Measurements from ENCODE around the gene CKS1B. TPM values are rescaled to one million over a fixed set of nuclear protein-coding genes. Genes with fewer than 3 reads are reported as not detected.

Gene CKS1B
- total and polyA plus RNA-seq, 2 donors (not counting 1 experiment from before 2014, with no cell fraction given) = 16.8 to 33.0 TPM

GRCh38 chr1:154971341-154971998 is 3.0 kb upstream of the CKS1B start:
- ChIA-PET CTCF (interaction anchor here (0.9 to 8.7 kb wide), 8 partner anchors 9 to 114 kb away, joined by 3 to 110 read pairs (median 4); partner anchors contain the start of genes PMVK and PYGO2), POLR2A (interaction anchor here (0.7 to 1.2 kb wide), 2 partner anchors 16 to 1689 kb away, joined by 3 to 6 read pairs; partner anchors contain the start of gene PBXIP1)
- peaks cover 71% of the 10 kb centered on the region for H3K79me2 ChIP-seq (ENCODE audit: control insufficient read depth, insufficient read depth, low read length)
- no peak overlapping the region for H3K9ac ChIP-seq (ENCODE audit: low read length)
- H3K4me1 ChIP-seq (ENCODE audit: control insufficient read depth in 2 of 2, insufficient read depth in 2 of 2, low read length in 2 of 2) = peaks cover 20 to 40% of the 10 kb centered on the region in 2 donors
- no peak for ATAC-seq (ENCODE audit: low read depth)
- no peak overlapping the region for H3K27ac ChIP-seq (ENCODE audit: low read length in 2 of 2)
- peaks cover 0 to 38% of the 10 kb centered on the region in 2 experiments for H3K36me3 ChIP-seq (replicated peaks in 1 of 2; ENCODE audit: control extremely low read depth in 1 of 2, control insufficient read depth in 1 of 2, extremely low read depth in 1 of 2, insufficient read depth in 2 of 2, low read length in 1 of 2)
- peak overlapping the region; percentile 24 for H3K4me3 Mint-ChIP-seq
- no peaks in the 10 kb centered on the region for H3K27me3 ChIP-seq (replicated peaks in 1 of 4; ENCODE audit: control extremely low read depth in 1 of 4, control insufficient read depth in 3 of 4, insufficient read depth in 4 of 4, low read length in 3 of 4)
- H2AFZ ChIP-seq (ENCODE audit: insufficient read depth, low read depth, low read length, poor library complexity, severe bottlenecking) = no peak overlapping the region
- no peak overlapping the region for H3K4me3 ChIP-seq (ENCODE audit: control extremely low read depth in 1 of 5, extremely low read depth in 1 of 5, insufficient read depth in 1 of 5, low read depth in 2 of 5, low read length in 4 of 5)
- no peaks in the 10 kb centered on the region for H3K9me3 ChIP-seq (ENCODE audit: control extremely low read depth in 1 of 3, control insufficient read depth in 2 of 3, insufficient read depth in 1 of 3, low read length in 2 of 3)
- peaks cover 39% of the 10 kb centered on the region for H4K20me1 ChIP-seq (ENCODE audit: control insufficient read depth, insufficient read depth, low read length, poor library complexity, severe bottlenecking)
- 92% methylated on average over 10 of the region's 10 CpGs for WGBS (ENCODE audit: insufficient coverage)
- TF ChIP-seq, protein P1, sequence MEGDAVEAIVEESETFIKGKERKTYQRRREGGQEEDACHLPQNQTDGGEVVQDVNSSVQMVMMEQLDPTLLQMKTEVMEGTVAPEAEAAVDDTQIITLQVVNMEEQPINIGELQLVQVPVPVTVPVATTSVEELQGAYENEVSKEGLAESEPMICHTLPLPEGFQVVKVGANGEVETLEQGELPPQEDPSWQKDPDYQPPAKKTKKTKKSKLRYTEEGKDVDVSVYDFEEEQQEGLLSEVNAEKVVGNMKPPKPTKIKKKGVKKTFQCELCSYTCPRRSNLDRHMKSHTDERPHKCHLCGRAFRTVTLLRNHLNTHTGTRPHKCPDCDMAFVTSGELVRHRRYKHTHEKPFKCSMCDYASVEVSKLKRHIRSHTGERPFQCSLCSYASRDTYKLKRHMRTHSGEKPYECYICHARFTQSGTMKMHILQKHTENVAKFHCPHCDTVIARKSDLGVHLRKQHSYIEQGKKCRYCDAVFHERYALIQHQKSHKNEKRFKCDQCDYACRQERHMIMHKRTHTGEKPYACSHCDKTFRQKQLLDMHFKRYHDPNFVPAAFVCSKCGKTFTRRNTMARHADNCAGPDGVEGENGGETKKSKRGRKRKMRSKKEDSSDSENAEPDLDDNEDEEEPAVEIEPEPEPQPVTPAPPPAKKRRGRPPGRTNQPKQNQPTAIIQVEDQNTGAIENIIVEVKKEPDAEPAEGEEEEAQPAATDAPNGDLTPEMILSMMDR (IDR thresholded peaks at IDR 0.05) = no peak
- TF ChIP-seq EZH2 (IDR thresholded peaks at IDR 0.05; ENCODE audit: borderline replicate concordance, insufficient read depth, low read depth, low read length, poor library complexity, severe bottlenecking) = no peak
- no peaks in the 10 kb centered on the region for H3K27me3 Mint-ChIP-seq
- DNase-seq = no peak
- H3K4me1 Mint-ChIP-seq = peaks cover 27% of the 10 kb centered on the region
- H3K27ac Mint-ChIP-seq = peak overlapping the region; percentile 54
- no peaks in the 10 kb centered on the region for H3K9me3 Mint-ChIP-seq (ENCODE audit: insufficient read depth)
- H3K4me2 ChIP-seq (replicated peaks; ENCODE audit: low read depth, low read length, poor library complexity, severe bottlenecking) = no peak overlapping the region
- intact Hi-C loops (cut with micrococcal nuclease) = loop anchor here (5.0 kb wide), 1 partner anchor 201 kb away; the partner anchor contains the start of genes KRTCAP2 and TRIM46

GRCh38 chr1:154972213-154972516 is 2.3 kb upstream of the CKS1B start:
- ChIA-PET POLR2A (interaction anchor here (0.7 to 0.8 kb wide), 3 partner anchors 11 to 1689 kb away, joined by 3 read pairs; partner anchors contain the start of gene FLAD1), CTCF (interaction anchor here (0.9 to 8.7 kb wide), 7 partner anchors 10 to 113 kb away, joined by 3 to 110 read pairs (median 4); partner anchors contain the start of genes PMVK and PYGO2)
- Histone ChIP-seq H2AFZ (ENCODE audit: insufficient read depth, low read depth, low read length, poor library complexity, severe bottlenecking) (no peak overlapping the region), H3K4me3 (ENCODE audit: control extremely low read depth in 1 of 5, extremely low read depth in 1 of 5, insufficient read depth in 1 of 5, low read depth in 2 of 5, low read length in 4 of 5) (no peak overlapping the region), H3K4me2 (replicated peaks; ENCODE audit: low read depth, low read length, poor library complexity, severe bottlenecking) (no peak overlapping the region), H3K9me3 (ENCODE audit: control extremely low read depth in 1 of 3, control insufficient read depth in 2 of 3, insufficient read depth in 1 of 3, low read length in 2 of 3) (no peaks in the 10 kb centered on the region), H4K20me1 (ENCODE audit: control insufficient read depth, insufficient read depth, low read length, poor library complexity, severe bottlenecking) (peaks cover 39% of the 10 kb centered on the region), H3K27me3 (replicated peaks in 1 of 4; ENCODE audit: control extremely low read depth in 1 of 4, control insufficient read depth in 3 of 4, insufficient read depth in 4 of 4, low read length in 3 of 4) (no peaks in the 10 kb centered on the region), H3K79me2 (ENCODE audit: control insufficient read depth, insufficient read depth, low read length) (peaks cover 70% of the 10 kb centered on the region), H3K4me1 (ENCODE audit: control insufficient read depth in 2 of 2, insufficient read depth in 2 of 2, low read length in 2 of 2) (peaks cover 22 to 44% of the 10 kb centered on the region in 2 donors), H3K27ac (ENCODE audit: low read length in 2 of 2) (no peak overlapping the region), H3K9ac (ENCODE audit: low read length) (no peak overlapping the region), H3K36me3 (replicated peaks in 1 of 2; ENCODE audit: control extremely low read depth in 1 of 2, control insufficient read depth in 1 of 2, extremely low read depth in 1 of 2, insufficient read depth in 2 of 2, low read length in 1 of 2) (peaks cover 0 to 31% of the 10 kb centered on the region in 2 experiments)
- intact Hi-C loops (cut with micrococcal nuclease) = loop anchor here (5.0 kb wide), 1 partner anchor 200 kb away; the partner anchor contains the start of genes KRTCAP2 and TRIM46
- Mint-ChIP-seq H3K4me3 (peak overlapping the region; percentile 62), H3K4me1 (peaks cover 27% of the 10 kb centered on the region), H3K9me3 (ENCODE audit: insufficient read depth) (no peaks in the 10 kb centered on the region), H3K27ac (peak overlapping the region; percentile 5), H3K27me3 (no peaks in the 10 kb centered on the region)
- DNase-seq (no peak), ATAC-seq (ENCODE audit: low read depth) (no peak)
- TF ChIP-seq EZH2 (IDR thresholded peaks at IDR 0.05; ENCODE audit: borderline replicate concordance, insufficient read depth, low read depth, low read length, poor library complexity, severe bottlenecking) = no peak
- TF ChIP-seq, protein P1 (IDR thresholded peaks at IDR 0.05) = no peak
- WGBS (ENCODE audit: insufficient coverage) = no CpG with 5 or more reads among the region's 3 CpGs

All from B cell (primary cell).